ENCODE data around the gene TSPEAR.

TSPEAR gene

DNA sequence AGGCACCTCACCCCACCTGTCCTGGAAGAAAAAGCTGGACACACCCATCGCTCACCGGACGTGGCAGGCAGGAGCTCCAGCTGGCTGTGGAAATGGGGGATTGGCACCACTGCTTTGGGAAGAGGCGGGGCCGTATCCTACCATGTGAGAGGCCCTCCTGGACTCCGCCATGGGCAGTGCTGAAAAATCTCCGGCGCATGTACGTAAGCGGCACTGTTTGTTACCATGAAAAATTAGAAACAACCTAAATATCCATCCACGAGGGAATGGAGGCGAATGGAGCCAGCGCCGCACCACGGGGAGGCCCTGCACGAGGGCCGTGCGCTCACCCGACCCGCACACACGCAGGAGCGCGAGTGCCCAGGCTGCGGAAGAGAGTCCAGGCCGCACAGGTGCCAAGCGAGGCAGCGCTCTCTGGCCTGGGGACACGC lies 96.4 kb downstream of the TSPEAR start:
- TF ChIP-seq, protein P1, sequence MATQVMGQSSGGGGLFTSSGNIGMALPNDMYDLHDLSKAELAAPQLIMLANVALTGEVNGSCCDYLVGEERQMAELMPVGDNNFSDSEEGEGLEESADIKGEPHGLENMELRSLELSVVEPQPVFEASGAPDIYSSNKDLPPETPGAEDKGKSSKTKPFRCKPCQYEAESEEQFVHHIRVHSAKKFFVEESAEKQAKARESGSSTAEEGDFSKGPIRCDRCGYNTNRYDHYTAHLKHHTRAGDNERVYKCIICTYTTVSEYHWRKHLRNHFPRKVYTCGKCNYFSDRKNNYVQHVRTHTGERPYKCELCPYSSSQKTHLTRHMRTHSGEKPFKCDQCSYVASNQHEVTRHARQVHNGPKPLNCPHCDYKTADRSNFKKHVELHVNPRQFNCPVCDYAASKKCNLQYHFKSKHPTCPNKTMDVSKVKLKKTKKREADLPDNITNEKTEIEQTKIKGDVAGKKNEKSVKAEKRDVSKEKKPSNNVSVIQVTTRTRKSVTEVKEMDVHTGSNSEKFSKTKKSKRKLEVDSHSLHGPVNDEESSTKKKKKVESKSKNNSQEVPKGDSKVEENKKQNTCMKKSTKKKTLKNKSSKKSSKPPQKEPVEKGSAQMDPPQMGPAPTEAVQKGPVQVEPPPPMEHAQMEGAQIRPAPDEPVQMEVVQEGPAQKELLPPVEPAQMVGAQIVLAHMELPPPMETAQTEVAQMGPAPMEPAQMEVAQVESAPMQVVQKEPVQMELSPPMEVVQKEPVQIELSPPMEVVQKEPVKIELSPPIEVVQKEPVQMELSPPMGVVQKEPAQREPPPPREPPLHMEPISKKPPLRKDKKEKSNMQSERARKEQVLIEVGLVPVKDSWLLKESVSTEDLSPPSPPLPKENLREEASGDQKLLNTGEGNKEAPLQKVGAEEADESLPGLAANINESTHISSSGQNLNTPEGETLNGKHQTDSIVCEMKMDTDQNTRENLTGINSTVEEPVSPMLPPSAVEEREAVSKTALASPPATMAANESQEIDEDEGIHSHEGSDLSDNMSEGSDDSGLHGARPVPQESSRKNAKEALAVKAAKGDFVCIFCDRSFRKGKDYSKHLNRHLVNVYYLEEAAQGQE (IDR thresholded peaks at IDR 0.05; ENCODE audit: insufficient read depth in 1 of 2, low read depth in 2 of 2, low read length in 2 of 2): no peak
- no peak for TF ChIP-seq SIN3A (IDR thresholded peaks at IDR 0.05; ENCODE audit: borderline replicate concordance, insufficient read depth, low read length)

DNA sequence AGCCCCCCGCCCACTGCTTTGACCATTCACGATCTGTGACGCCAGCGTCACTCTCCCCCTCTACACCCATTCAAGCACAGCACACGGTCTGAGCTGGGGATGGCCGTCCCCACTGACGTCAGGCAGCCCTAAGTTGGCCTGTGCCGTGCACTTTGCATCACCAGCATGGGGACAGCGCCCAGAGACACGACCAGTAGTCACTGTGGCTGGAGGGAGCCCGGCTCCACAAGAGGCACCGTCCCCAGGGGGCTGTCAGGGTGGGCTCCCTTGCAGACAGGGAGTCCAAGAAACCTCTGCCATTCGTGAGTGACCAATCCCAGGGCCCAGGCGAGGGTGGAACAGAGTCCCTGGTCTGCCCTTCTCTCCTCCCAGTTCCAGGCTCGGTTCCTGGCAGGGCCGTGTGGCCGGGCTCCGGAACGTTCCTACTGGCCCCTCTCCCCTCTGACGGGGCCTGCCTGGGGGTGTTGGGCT lies 97.2 kb downstream of the TSPEAR start:
- TF ChIP-seq TAF1 (IDR thresholded peaks at IDR 0.05; ENCODE audit: borderline replicate concordance, insufficient read depth, low read length) (no peak), FOXP2 (optimal IDR thresholded peaks at IDR 0.05; ENCODE audit: borderline replicate concordance, extremely low read depth, extremely low read length, insufficient read depth) (no peak), POLR2AphosphoS5 (IDR thresholded peaks at IDR 0.05; ENCODE audit: low read depth, low read length) (no peak), SIN3A (IDR thresholded peaks at IDR 0.05; ENCODE audit: borderline replicate concordance, insufficient read depth, low read length) (no peak)
- TF ChIP-seq, protein P1 (IDR thresholded peaks at IDR 0.05; ENCODE audit: insufficient read depth in 1 of 2, low read depth in 2 of 2, low read length in 2 of 2): no peak

DNA sequence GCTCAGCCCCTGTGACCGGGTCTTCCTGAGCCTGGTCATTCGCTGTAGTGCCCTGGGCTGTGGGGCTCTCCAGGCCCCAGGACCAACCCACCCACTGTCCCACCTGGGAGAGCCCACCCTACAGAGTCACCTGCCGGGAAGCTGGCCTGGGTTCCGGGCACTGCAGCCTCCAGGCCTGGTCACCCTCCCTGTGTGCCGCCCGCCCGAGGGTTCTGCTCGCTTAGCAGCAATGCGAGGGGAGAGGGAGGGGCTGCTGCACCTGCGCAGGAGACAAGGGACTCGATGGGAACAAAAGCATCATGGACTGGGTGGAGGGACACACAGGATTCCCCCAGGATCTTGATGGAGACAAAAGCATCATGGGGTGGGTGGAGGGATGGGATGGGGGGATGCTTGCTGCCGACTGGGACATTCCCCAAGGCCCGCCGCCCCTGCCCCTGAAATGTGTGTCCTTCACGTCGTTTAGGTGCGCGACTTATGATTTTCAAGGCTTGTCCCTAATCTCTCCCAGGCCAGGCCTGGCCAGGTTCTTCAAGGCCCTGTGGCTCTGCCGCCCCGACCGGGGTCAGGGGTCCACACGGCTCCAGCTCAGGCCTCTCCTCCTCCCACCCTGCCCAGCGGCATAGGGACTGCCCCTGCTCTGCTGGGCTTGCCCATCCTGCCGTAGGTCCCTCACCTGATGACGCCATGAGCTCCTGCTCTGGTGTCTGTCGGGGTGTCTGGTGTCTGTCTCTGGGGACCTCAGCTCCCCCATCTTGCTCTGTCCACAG lies 97.8 kb downstream of the TSPEAR start:
- TF ChIP-seq TAF1 (IDR thresholded peaks at IDR 0.05; ENCODE audit: borderline replicate concordance, insufficient read depth, low read length) (no peak), FOXP2 (optimal IDR thresholded peaks at IDR 0.05; ENCODE audit: borderline replicate concordance, extremely low read depth, extremely low read length, insufficient read depth) (no peak), POLR2AphosphoS5 (IDR thresholded peaks at IDR 0.05; ENCODE audit: low read depth, low read length) (no peak), SIN3A (IDR thresholded peaks at IDR 0.05; ENCODE audit: borderline replicate concordance, insufficient read depth, low read length) (no peak)
- TF ChIP-seq, protein P1 (IDR thresholded peaks at IDR 0.05; ENCODE audit: insufficient read depth in 1 of 2, low read depth in 2 of 2, low read length in 2 of 2): no peak

DNA sequence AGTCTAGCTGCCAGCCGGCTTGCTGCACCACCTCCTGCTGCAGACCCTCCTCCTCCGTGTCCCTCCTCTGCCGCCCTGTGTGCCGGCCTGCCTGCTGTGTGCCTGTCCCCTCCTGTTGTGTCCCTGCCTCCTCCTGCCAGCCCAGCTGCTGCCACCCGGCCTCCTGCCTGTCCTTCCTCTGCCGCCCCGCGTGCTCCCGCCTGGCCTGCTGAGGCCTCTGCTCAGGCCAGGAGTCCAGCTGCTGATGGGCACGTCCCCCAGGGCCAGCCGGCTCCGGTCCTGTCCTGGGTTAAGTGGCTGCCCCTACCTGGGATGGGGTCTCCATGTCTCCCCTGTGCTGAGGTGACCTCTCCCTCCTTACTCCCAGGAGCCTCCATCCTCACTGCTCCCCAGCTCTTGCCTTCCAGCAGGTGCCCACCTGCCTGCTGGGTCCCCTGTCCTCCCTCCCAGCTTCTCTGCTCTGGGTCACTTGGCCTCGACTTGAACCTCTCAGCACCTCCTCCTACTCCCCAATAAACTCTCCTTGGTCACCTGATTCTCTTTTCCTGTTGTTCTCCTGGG lies 98.6 kb downstream of the TSPEAR start:
- TF ChIP-seq, protein P1 (IDR thresholded peaks at IDR 0.05; ENCODE audit: insufficient read depth in 1 of 2, low read depth in 2 of 2, low read length in 2 of 2): no peak
- TF ChIP-seq SIN3A (IDR thresholded peaks at IDR 0.05; ENCODE audit: borderline replicate concordance, insufficient read depth, low read length) (no peak), FOXP2 (optimal IDR thresholded peaks at IDR 0.05; ENCODE audit: borderline replicate concordance, extremely low read depth, extremely low read length, insufficient read depth) (no peak), TAF1 (IDR thresholded peaks at IDR 0.05; ENCODE audit: borderline replicate concordance, insufficient read depth, low read length) (no peak), POLR2AphosphoS5 (IDR thresholded peaks at IDR 0.05; ENCODE audit: low read depth, low read length) (no peak)

Measured in PFSK-1 (cell line).